ENCODE data around the gene CWC27.

DNA sequence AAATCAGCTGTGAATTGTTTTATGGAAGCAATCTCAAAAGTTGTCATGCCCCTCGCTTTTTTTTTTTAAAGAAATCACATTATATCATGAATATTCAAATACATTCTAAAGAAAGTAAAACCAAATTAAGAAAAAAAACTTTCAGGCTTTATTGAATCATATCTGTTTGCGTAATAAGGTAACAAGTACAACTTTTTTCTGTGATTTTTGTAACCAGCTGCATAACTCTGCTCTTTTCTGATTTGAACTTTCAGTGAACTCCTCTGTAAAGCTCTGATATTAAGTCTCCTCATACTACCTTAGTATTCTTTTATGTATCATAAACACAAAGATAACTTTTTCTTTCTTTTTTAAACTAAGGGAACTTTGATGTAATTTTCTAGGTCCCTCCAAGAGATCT, 65.3 kb downstream of the CWC27 start:
- TF ChIP-seq ZNF785 (tag by site-specific recombination; IDR thresholded peaks at IDR 0.05) = no peak
- no peak for TF ChIP-seq TCF7L2 (IDR thresholded peaks at IDR 0.05; ENCODE audit: borderline replicate concordance, low read depth, low read length)
- no peak for TF ChIP-seq KLF1 (tag by site-specific recombination; IDR thresholded peaks at IDR 0.05)
- TF ChIP-seq REST (tag by site-specific recombination; IDR thresholded peaks at IDR 0.05) = no peak
- no peak for TF ChIP-seq CTCF (tag by site-specific recombination; IDR thresholded peaks at IDR 0.05)
- no peak for TF ChIP-seq ZNF114 (tag by site-specific recombination; IDR thresholded peaks at IDR 0.05)
- TF ChIP-seq KLF9 (tag by site-specific recombination; IDR thresholded peaks at IDR 0.05; ENCODE audit: low read depth) = no peak
- TF ChIP-seq ZNF639 (tag by site-specific recombination; IDR thresholded peaks at IDR 0.05) = no peak
- TF ChIP-seq ZNF792 (tag by site-specific recombination; IDR thresholded peaks at IDR 0.05) = no peak
- TF ChIP-seq ZBTB7A (tag by site-specific recombination; IDR thresholded peaks at IDR 0.05; ENCODE audit: low read depth) = no peak
- no peak for TF ChIP-seq TRIM28 (IDR thresholded peaks at IDR 0.05; ENCODE audit: borderline replicate concordance, low read length)
- TF ChIP-seq, protein P1, sequence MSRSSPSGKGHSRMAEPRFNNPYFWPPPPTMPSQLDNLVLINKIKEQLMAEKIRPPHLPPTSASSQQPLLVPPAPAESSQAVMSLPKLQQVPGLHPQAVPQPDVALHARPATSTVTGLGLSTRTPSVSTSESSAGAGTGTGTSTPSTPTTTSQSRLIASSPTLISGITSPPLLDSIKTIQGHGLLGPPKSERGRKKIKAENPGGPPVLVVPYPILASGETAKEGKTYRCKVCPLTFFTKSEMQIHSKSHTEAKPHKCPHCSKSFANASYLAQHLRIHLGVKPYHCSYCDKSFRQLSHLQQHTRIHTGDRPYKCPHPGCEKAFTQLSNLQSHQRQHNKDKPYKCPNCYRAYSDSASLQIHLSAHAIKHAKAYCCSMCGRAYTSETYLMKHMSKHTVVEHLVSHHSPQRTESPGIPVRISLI (tag by site-specific recombination; IDR thresholded peaks at IDR 0.05) = no peak
- TF ChIP-seq ZNF274 (IDR thresholded peaks at IDR 0.05; ENCODE audit: low read length) = no peak
- TF ChIP-seq ZNF274 (tag by site-specific recombination; IDR thresholded peaks at IDR 0.05; ENCODE audit: borderline replicate concordance) = no peak
